Mucosa of descending colon (tissue), 3 donors: Measurements from ENCODE around the gene BUB1B. TPM values are rescaled to one million over a fixed set of nuclear protein-coding genes. Genes with fewer than 3 reads are reported as not detected.

ENCODE experiments used
- ATAC-seq: fragments of 200-7000 bp; cut with Tn5 transposase; one replicate; pipeline ENCODE4 v1.9.1; 2020; ENCODE audit warnings: mild to moderate bottlenecking, moderate library complexity
- DNase-seq, 3 donors: peaks; one replicate each; pipeline ENCODE4 v3.0.0-alpha.2; 2020
- H3K36me3 ChIP-seq: fragments of 200-600 bp; one replicate; pipeline ENCODE4 v1.8.0; 2021; ENCODE audit warnings: low read depth, mild to moderate bottlenecking
- H3K4me1 ChIP-seq: fragments of 200-600 bp; one replicate; pipeline ENCODE4 v1.8.0; 2021; ENCODE audit warnings: low read depth, mild to moderate bottlenecking
- H3K4me3 ChIP-seq: fragments of 200-600 bp; one replicate; pipeline ENCODE4 v1.8.0; 2021; ENCODE audit warnings: mild to moderate bottlenecking
- H3K9me3 ChIP-seq: fragments of 200-600 bp; one replicate; pipeline ENCODE4 v1.8.0; 2021; ENCODE audit warnings: mild to moderate bottlenecking
- CTCF ChIP-seq: fragments of 200-600 bp; IDR thresholded peaks from one replicate; pipeline ENCODE4 v1.8.0; 2022; ENCODE audit warnings: antibody characterized with exemption, mild to moderate bottlenecking
- intact Hi-C, 2 donors: fragments of 100-400 bp; cut with DNase I in 1 of 2; cut with micrococcal nuclease in 1 of 2; formaldehyde crosslinking; loops; one replicate each; pipeline versions ENCODE4 v1.11.0 to v1.11.1; 2022; cut with DNase I, micrococcal nuclease
- total RNA-seq, 3 donors: library from RNA; stranded (reverse); fragmentation: NEBNext Ultra II Directional in 2 of 3; extraction: Animal tissue kit (Norgen Biotek cat#: 25700) in 2 of 3; gene quantifications; one replicate each; pipeline versions ENCODE4 v1.2.1 to v1.2.4, GENCODE V29; 2021 to 2023
- donor health status: DM: no; HTN: no; CAD: no; lungs with moderate emphysema.
- donor health status: DM: no; HTN: no; CAD: no.
- donor health status: DM: no; HTN: yes; CAD: no.

The BUB1B gene
- total RNA-seq, 3 donors from 2014 or later = 5.0 to 13.6 (median 5.1) TPM

GRCh38 chr15:40264321-40265153, 103.7 kb downstream of the BUB1B start:
- Histone ChIP-seq H3K4me3 (no peak overlapping the region), H3K4me1 (peaks cover 10% of the 10 kb centered on the region), H3K36me3 (no peaks in the 10 kb centered on the region), H3K9me3 (no peaks in the 10 kb centered on the region)
- TF ChIP-seq CTCF = no peak
- DNase-seq (no peak), ATAC-seq (no peak)
- intact Hi-C loops = no loop called here

GRCh38 chr15:40265355-40265754, 104.5 kb downstream of the BUB1B start:
- DNase-seq = no peak
- ATAC-seq = peak; percentile 15
- H3K4me1 ChIP-seq = peaks cover 10% of the 10 kb centered on the region
- TF ChIP-seq CTCF = no peak
- intact Hi-C loops = no loop called here
- no peaks in the 10 kb centered on the region for H3K9me3 ChIP-seq
- H3K4me3 ChIP-seq = no peak overlapping the region
- H3K36me3 ChIP-seq = no peaks in the 10 kb centered on the region

- H3K36me3 ChIP-seq = no peaks in the 10 kb centered on the region
- TF ChIP-seq CTCF = no peak
- H3K4me1 ChIP-seq = peaks cover 10% of the 10 kb centered on the region
- no peaks in the 10 kb centered on the region for H3K9me3 ChIP-seq
- intact Hi-C loops = no loop called here
- DNase-seq (no peak), ATAC-seq (no peak)
- no peak overlapping the region for H3K4me3 ChIP-seq
Observed at GRCh38 chr15:40265875-40266274, 105.0 kb downstream of the BUB1B start.

GRCh38 chr15:40266828-40267304, 106.0 kb downstream of the BUB1B start:
- DNase-seq (no peak), ATAC-seq (peak; percentile 59)
- H3K4me3 ChIP-seq = no peak overlapping the region
- H3K36me3 ChIP-seq = no peaks in the 10 kb centered on the region
- H3K4me1 ChIP-seq = peaks cover 10% of the 10 kb centered on the region
- no peak for TF ChIP-seq CTCF
- intact Hi-C loops = no loop called here
- no peaks in the 10 kb centered on the region for H3K9me3 ChIP-seq

- Histone ChIP-seq H3K4me3 (no peak overlapping the region), H3K9me3 (no peaks in the 10 kb centered on the region), H3K4me1 (peaks cover 10% of the 10 kb centered on the region), H3K36me3 (no peaks in the 10 kb centered on the region)
- no peak for ATAC-seq
- intact Hi-C loops = no loop called here
- DNase-seq = no peak
- TF ChIP-seq CTCF = no peak
Observed at GRCh38 chr15:40267670-40268069, 106.8 kb downstream of the BUB1B start.
